Measurements from ENCODE around the gene TNFAIP3.

TNFAIP3 gene

GRCh38 chr6:137917551-137918325 lies 50.7 kb downstream of the TNFAIP3 start:
- no peak for ATAC-seq
- TF ChIP-seq CSRNP3 (CRISPR knock-in tag; IDR thresholded peaks at IDR 0.05) (no peak), PPARA (CRISPR knock-in tag; IDR thresholded peaks at IDR 0.05; ENCODE audit: borderline replicate concordance) (no peak), RARB (CRISPR knock-in tag; IDR thresholded peaks at IDR 0.05) (no peak)
- TF ChIP-seq, protein P1, sequence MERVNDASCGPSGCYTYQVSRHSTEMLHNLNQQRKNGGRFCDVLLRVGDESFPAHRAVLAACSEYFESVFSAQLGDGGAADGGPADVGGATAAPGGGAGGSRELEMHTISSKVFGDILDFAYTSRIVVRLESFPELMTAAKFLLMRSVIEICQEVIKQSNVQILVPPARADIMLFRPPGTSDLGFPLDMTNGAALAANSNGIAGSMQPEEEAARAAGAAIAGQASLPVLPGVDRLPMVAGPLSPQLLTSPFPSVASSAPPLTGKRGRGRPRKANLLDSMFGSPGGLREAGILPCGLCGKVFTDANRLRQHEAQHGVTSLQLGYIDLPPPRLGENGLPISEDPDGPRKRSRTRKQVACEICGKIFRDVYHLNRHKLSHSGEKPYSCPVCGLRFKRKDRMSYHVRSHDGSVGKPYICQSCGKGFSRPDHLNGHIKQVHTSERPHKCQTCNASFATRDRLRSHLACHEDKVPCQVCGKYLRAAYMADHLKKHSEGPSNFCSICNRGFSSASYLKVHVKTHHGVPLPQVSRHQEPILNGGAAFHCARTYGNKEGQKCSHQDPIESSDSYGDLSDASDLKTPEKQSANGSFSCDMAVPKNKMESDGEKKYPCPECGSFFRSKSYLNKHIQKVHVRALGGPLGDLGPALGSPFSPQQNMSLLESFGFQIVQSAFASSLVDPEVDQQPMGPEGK (CRISPR knock-in tag; IDR thresholded peaks at IDR 0.05; ENCODE audit: borderline replicate concordance) = no peak

DNA sequence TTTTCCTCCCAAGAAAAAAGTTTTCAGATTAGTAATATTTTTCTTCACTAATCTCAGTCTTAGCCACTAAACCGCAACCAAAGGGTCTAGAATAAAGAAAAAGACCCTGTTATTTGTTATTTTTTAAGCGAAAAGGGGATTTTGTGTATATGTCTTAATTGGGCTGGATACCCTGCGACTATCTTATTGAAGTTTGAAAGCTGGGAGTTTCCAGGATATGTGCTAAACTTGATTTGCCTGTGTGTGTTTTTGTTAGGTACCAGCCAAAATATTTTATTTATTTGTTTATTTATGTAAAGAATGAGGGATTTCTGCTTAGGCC lies 52.4 kb downstream of the TNFAIP3 start:
- no peak for TF ChIP-seq BACH2 (CRISPR knock-in tag; IDR thresholded peaks at IDR 0.05; ENCODE audit: borderline replicate concordance)
- no peak for TF ChIP-seq ESRRG (CRISPR knock-in tag; IDR thresholded peaks at IDR 0.05)
- TF ChIP-seq TOX (CRISPR knock-in tag; IDR thresholded peaks at IDR 0.05; ENCODE audit: borderline replicate concordance) = no peak
- TF ChIP-seq TCF4 (CRISPR knock-in tag; IDR thresholded peaks at IDR 0.05; ENCODE audit: borderline replicate concordance) = no peak
- no peak for TF ChIP-seq CSRNP3 (CRISPR knock-in tag; IDR thresholded peaks at IDR 0.05)
- no peak for TF ChIP-seq ZNF565 (CRISPR knock-in tag; conservative IDR thresholded peaks at IDR 0.05; ENCODE audit: low read depth)
- TF ChIP-seq PPARA (CRISPR knock-in tag; IDR thresholded peaks at IDR 0.05; ENCODE audit: borderline replicate concordance) = no peak
- no peak for TF ChIP-seq SNAI2 (CRISPR knock-in tag; IDR thresholded peaks at IDR 0.05)
- no peak for TF ChIP-seq ARNTL (CRISPR knock-in tag; IDR thresholded peaks at IDR 0.05; ENCODE audit: borderline replicate concordance, low read depth)
- no peak for TF ChIP-seq OSR1 (CRISPR knock-in tag; IDR thresholded peaks at IDR 0.05)
- TF ChIP-seq ZNF8 (CRISPR knock-in tag; IDR thresholded peaks at IDR 0.05) = no peak
- no peak for TF ChIP-seq ZFP3 (CRISPR knock-in tag; IDR thresholded peaks at IDR 0.05)
- TF ChIP-seq ZFP30 (CRISPR knock-in tag; IDR thresholded peaks at IDR 0.05) = no peak
- TF ChIP-seq, protein P2, sequence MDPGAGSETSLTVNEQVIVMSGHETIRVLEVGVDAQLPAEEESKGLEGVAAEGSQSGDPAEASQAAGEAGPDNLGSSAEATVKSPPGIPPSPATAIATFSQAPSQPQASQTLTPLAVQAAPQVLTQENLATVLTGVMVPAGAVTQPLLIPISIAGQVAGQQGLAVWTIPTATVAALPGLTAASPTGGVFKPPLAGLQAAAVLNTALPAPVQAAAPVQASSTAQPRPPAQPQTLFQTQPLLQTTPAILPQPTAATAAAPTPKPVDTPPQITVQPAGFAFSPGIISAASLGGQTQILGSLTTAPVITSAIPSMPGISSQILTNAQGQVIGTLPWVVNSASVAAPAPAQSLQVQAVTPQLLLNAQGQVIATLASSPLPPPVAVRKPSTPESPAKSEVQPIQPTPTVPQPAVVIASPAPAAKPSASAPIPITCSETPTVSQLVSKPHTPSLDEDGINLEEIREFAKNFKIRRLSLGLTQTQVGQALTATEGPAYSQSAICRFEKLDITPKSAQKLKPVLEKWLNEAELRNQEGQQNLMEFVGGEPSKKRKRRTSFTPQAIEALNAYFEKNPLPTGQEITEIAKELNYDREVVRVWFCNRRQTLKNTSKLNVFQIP (CRISPR knock-in tag; IDR thresholded peaks at IDR 0.05; ENCODE audit: borderline replicate concordance, low read depth) = no peak
- no peak for TF ChIP-seq RARB (CRISPR knock-in tag; IDR thresholded peaks at IDR 0.05)
- TF ChIP-seq GLIS3 (CRISPR knock-in tag; IDR thresholded peaks at IDR 0.05) = no peak
- TF ChIP-seq, protein P1 (CRISPR knock-in tag; IDR thresholded peaks at IDR 0.05; ENCODE audit: borderline replicate concordance) = no peak
- no peak for ATAC-seq

DNA sequence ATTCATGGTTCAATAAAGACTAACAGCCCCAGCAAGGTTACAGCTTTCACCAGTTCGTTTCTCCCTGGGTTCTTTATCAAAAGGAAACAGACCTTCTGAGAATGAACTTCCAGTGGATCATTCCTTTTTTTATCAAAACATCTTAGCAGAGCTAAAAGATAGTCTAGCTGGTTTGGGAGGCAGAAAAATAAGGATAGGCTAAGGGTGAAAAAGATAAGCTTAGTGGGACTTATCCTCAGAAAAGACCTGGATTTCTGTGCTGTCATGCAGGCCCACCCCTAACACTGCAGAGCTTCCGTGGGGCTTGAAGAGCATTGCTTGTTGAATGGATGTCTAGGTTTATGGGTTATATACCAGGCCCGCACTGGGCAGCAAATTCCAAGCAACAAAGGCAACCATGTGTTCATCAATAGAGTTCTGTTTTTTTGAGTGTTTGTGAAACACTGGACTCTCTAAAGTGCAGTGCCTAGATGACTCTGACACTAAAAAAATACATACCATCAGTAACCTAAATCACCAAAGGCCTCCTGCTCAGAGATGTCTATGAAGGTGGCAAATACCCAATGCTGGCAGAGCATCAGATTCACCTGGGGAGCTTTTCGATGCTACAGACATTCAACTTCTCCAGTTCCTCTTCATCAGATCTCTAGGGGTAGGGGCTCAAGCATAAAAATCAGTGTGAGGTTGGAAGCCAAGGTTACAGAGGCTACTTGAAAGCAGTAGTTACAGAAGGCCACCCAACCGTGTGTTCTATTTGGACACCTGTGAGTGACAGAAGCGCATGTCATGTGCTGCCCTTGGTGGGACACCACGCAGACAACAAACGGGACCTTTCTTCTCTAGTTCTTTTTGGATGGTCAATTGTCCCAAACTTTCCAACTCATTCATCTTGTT lies 53.0 kb downstream of the TNFAIP3 start:
- ATAC-seq = no peak
- TF ChIP-seq TCF4 (CRISPR knock-in tag; IDR thresholded peaks at IDR 0.05; ENCODE audit: borderline replicate concordance) (no peak), CSRNP3 (CRISPR knock-in tag; IDR thresholded peaks at IDR 0.05) (no peak), ZFP30 (CRISPR knock-in tag; IDR thresholded peaks at IDR 0.05) (no peak), ESRRG (CRISPR knock-in tag; IDR thresholded peaks at IDR 0.05) (no peak), BACH2 (CRISPR knock-in tag; IDR thresholded peaks at IDR 0.05; ENCODE audit: borderline replicate concordance) (no peak), ZNF8 (CRISPR knock-in tag; IDR thresholded peaks at IDR 0.05) (no peak)
- TF ChIP-seq, protein P3, sequence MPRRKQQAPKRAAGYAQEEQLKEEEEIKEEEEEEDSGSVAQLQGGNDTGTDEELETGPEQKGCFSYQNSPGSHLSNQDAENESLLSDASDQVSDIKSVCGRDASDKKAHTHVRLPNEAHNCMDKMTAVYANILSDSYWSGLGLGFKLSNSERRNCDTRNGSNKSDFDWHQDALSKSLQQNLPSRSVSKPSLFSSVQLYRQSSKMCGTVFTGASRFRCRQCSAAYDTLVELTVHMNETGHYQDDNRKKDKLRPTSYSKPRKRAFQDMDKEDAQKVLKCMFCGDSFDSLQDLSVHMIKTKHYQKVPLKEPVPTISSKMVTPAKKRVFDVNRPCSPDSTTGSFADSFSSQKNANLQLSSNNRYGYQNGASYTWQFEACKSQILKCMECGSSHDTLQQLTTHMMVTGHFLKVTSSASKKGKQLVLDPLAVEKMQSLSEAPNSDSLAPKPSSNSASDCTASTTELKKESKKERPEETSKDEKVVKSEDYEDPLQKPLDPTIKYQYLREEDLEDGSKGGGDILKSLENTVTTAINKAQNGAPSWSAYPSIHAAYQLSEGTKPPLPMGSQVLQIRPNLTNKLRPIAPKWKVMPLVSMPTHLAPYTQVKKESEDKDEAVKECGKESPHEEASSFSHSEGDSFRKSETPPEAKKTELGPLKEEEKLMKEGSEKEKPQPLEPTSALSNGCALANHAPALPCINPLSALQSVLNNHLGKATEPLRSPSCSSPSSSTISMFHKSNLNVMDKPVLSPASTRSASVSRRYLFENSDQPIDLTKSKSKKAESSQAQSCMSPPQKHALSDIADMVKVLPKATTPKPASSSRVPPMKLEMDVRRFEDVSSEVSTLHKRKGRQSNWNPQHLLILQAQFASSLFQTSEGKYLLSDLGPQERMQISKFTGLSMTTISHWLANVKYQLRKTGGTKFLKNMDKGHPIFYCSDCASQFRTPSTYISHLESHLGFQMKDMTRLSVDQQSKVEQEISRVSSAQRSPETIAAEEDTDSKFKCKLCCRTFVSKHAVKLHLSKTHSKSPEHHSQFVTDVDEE (CRISPR knock-in tag; IDR thresholded peaks at IDR 0.05) = no peak
- TF ChIP-seq, protein P2 (CRISPR knock-in tag; IDR thresholded peaks at IDR 0.05; ENCODE audit: borderline replicate concordance, low read depth) = no peak

Data from SK-N-SH treated with all-trans-retinoic acid at 6 μM for 48 hours (cell line).